ENCODE measurements around the gene ZNF467.

Gene ZNF467

DNA sequence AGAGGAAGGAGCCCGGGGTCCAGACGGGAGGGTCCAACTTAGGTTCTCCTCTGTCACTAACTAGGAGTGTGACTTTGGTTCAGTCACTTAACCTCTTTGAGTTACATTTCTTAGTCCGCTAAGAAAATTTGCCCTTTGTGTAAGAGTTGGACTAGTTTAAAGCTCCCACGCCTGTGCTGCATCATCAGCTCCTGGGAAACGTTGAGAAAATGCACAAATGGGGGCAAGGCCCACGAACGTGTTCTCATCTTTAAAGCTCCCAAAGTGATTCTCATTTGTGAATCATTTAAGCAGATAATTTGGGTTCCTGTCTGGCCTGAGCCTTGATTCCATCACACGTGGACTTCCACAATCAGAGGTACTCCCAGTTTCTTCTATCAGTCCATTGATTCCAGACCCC is 6.3 kb downstream of the ZNF467 start:
- TF ChIP-seq, protein P1, sequence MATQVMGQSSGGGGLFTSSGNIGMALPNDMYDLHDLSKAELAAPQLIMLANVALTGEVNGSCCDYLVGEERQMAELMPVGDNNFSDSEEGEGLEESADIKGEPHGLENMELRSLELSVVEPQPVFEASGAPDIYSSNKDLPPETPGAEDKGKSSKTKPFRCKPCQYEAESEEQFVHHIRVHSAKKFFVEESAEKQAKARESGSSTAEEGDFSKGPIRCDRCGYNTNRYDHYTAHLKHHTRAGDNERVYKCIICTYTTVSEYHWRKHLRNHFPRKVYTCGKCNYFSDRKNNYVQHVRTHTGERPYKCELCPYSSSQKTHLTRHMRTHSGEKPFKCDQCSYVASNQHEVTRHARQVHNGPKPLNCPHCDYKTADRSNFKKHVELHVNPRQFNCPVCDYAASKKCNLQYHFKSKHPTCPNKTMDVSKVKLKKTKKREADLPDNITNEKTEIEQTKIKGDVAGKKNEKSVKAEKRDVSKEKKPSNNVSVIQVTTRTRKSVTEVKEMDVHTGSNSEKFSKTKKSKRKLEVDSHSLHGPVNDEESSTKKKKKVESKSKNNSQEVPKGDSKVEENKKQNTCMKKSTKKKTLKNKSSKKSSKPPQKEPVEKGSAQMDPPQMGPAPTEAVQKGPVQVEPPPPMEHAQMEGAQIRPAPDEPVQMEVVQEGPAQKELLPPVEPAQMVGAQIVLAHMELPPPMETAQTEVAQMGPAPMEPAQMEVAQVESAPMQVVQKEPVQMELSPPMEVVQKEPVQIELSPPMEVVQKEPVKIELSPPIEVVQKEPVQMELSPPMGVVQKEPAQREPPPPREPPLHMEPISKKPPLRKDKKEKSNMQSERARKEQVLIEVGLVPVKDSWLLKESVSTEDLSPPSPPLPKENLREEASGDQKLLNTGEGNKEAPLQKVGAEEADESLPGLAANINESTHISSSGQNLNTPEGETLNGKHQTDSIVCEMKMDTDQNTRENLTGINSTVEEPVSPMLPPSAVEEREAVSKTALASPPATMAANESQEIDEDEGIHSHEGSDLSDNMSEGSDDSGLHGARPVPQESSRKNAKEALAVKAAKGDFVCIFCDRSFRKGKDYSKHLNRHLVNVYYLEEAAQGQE (IDR thresholded peaks at IDR 0.05; ENCODE audit: insufficient read depth in 1 of 2, low read depth in 2 of 2, low read length in 2 of 2) = no peak
- TF ChIP-seq TAF1 (IDR thresholded peaks at IDR 0.05; ENCODE audit: borderline replicate concordance, insufficient read depth, low read length) = no peak
- TF ChIP-seq POLR2AphosphoS5 (IDR thresholded peaks at IDR 0.05; ENCODE audit: low read depth, low read length) = no peak
- no peak for TF ChIP-seq SIN3A (IDR thresholded peaks at IDR 0.05; ENCODE audit: borderline replicate concordance, insufficient read depth, low read length)
- TF ChIP-seq FOXP2 (optimal IDR thresholded peaks at IDR 0.05; ENCODE audit: borderline replicate concordance, extremely low read depth, extremely low read length, insufficient read depth) = no peak

DNA sequence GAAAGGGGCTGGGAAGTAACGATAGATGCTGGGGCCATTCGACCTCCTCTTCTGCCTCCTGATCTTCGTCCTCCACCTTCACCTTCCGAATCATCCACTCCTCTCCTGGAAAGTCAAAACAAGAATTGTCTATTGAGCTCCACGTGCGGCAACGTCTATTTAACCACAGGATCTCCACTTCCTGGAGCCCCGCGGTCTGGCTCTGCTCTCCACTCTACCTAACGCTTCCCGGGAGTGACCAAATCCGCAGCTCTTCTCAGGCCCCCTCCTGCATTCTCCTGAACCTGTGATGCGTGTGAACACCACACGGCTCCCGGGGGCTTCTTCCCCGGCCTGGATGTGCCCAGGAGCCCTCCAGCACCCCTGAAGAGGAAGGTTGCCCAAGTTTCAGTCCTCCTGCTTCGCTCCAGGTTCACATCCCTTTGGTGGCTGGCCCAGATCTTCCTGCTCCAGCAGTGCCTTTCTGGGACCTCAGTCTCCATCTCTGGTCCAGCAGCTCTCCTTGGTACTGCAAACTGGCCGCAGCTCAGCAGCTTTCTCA is 7.2 kb downstream of the ZNF467 start:
- TF ChIP-seq, protein P1 (IDR thresholded peaks at IDR 0.05; ENCODE audit: insufficient read depth in 1 of 2, low read depth in 2 of 2, low read length in 2 of 2) = no peak
- TF ChIP-seq FOXP2 (optimal IDR thresholded peaks at IDR 0.05; ENCODE audit: borderline replicate concordance, extremely low read depth, extremely low read length, insufficient read depth) = no peak
- TF ChIP-seq SIN3A (IDR thresholded peaks at IDR 0.05; ENCODE audit: borderline replicate concordance, insufficient read depth, low read length) = no peak
- no peak for TF ChIP-seq POLR2AphosphoS5 (IDR thresholded peaks at IDR 0.05; ENCODE audit: low read depth, low read length)
- no peak for TF ChIP-seq TAF1 (IDR thresholded peaks at IDR 0.05; ENCODE audit: borderline replicate concordance, insufficient read depth, low read length)

DNA sequence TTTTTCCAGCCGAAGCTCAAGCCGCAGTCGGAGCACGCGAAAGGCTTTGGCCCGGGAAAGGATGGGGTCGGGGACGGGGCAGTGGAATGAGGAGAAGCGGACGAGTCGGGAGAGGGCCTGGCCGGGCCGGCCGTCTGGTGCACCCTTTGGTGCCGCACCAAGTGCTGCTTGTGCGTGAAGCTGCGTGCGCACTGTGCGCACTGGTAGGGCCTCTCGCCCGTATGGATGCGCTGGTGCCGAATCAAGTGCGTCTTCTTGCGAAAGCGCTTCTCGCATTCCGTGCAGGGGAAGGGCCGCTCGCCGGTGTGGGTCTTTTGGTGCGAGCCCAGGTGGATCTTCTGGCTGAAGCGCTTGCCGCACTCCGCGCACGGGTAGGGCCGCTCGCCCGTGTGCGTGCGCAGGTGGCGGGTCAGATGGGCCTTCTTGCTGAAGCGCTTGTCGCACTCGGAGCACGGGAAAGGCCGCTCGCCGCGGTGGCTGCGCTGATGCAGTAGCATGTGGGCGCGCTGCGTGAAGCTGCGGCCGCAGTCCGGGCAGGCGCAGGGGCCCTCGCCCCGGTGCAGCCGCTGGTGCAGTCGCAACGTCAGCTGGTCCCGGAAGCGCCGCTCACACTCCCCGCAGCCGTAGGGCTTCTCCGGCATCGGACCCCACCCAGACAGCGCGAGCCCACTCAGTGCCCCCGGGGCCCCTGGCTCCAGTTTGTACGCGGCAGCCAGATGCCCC is 7.8 kb downstream of the ZNF467 start:
- TF ChIP-seq SIN3A (IDR thresholded peaks at IDR 0.05; ENCODE audit: borderline replicate concordance, insufficient read depth, low read length) (no peak), TAF1 (IDR thresholded peaks at IDR 0.05; ENCODE audit: borderline replicate concordance, insufficient read depth, low read length) (no peak), POLR2AphosphoS5 (IDR thresholded peaks at IDR 0.05; ENCODE audit: low read depth, low read length) (no peak), FOXP2 (optimal IDR thresholded peaks at IDR 0.05; ENCODE audit: borderline replicate concordance, extremely low read depth, extremely low read length, insufficient read depth) (no peak)
- TF ChIP-seq, protein P1 (IDR thresholded peaks at IDR 0.05; ENCODE audit: insufficient read depth in 1 of 2, low read depth in 2 of 2, low read length in 2 of 2) = no peak

DNA sequence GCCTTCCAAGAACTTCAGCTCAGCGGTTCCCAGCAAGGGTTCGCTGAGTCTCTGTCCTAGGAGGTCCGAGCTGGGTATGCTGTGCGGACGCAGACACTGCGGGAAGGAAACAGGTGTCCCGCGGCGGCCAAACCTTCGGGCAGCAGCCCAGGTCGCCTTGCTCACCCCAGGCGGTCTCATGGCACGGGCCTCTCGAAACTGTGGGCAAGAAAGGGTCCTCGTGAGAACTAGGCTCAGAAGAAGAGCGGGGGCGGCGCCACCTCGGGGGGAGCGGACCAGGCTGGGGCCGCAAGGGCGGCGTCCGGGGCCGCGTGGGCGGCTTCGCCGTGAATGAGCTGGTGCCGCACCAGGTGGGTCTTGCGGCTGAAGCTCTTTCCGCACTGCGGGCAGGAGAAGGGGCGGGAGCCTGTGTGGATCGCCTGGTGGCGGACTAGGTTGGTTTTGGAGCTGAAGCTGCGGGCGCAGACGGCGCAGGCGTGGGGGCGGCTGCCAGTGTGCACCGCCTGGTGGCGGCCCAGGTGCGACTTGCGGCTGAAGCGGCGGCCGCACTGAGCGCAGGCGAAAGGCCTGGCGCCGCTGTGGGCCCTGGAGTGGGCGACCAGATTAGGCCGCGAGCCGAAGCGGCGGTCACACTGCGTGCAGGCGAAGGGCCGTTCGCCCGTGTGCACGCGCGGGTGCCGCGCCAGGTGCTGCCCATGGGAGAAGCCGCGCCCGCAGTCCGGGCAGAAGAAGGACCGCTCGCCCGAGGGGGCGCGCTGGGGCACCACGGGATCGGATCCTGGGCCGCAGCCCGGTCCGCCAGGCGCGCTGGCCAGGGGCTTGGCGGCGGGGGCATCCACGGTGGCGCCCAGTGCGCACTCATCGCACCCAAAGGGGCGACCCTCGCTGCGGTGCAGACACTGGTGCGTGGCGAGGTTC is 8.6 kb downstream of the ZNF467 start:
- TF ChIP-seq TAF1 (IDR thresholded peaks at IDR 0.05; ENCODE audit: borderline replicate concordance, insufficient read depth, low read length) (no peak), POLR2AphosphoS5 (IDR thresholded peaks at IDR 0.05; ENCODE audit: low read depth, low read length) (no peak), SIN3A (IDR thresholded peaks at IDR 0.05; ENCODE audit: borderline replicate concordance, insufficient read depth, low read length) (no peak), FOXP2 (optimal IDR thresholded peaks at IDR 0.05; ENCODE audit: borderline replicate concordance, extremely low read depth, extremely low read length, insufficient read depth) (no peak)
- TF ChIP-seq, protein P1 (IDR thresholded peaks at IDR 0.05; ENCODE audit: insufficient read depth in 1 of 2, low read depth in 2 of 2, low read length in 2 of 2) = no peak
